Measurements from ENCODE around the gene SEMA5A.

Gene SEMA5A

GRCh38 chr5:9042241-9042640, 503.6 kb downstream of the SEMA5A start:
- DNase-seq: no peak

GRCh38 chr5:9040475-9040874, 505.4 kb downstream of the SEMA5A start:
- DNase-seq: no peak

- no peak for DNase-seq
These were observed 508.8 kb downstream of the SEMA5A start for GRCh38 chr5:9037048-9037447.

- no peak for DNase-seq
These were observed 510.5 kb downstream of the SEMA5A start for GRCh38 chr5:9035346-9035745.

- DNase-seq: no peak
These were observed 511.2 kb downstream of the SEMA5A start for GRCh38 chr5:9034649-9035048.

GRCh38 chr5:9033524-9033923, 512.4 kb downstream of the SEMA5A start:
- DNase-seq: no peak

- DNase-seq: no peak
These were observed 519.9 kb downstream of the SEMA5A start for GRCh38 chr5:9025942-9026341.

GRCh38 chr5:9020996-9021395, 524.9 kb downstream of the SEMA5A start:
- DNase-seq: no peak

- DNase-seq: no peak
These were observed 530.0 kb downstream of the SEMA5A start for GRCh38 chr5:9015937-9016270.

GRCh38 chr5:9015260-9015936, 530.5 kb downstream of the SEMA5A start:
- no peak for DNase-seq

- no peak for DNase-seq
These were observed 532.7 kb downstream of the SEMA5A start for GRCh38 chr5:9013147-9013546.

GRCh38 chr5:9009931-9010651, 535.8 kb downstream of the SEMA5A start:
- DNase-seq: no peak

GRCh38 chr5:8997542-8998070, 548.3 kb downstream of the SEMA5A start:
- DNase-seq: no peak

- no peak for DNase-seq
These were observed 552.8 kb downstream of the SEMA5A start for GRCh38 chr5:8993031-8993430.
